WTC11 (cell line): ENCODE results near the gene CFDP1. TPM values are rescaled to one million over a fixed set of nuclear protein-coding genes. Genes with fewer than 3 reads are reported as not detected.

Experiments
- ATAC-seq: fragments of 200-7000 bp; cut with Tn5 transposase; 2 replicates; pipeline ENCODE4 v1.10.0; 2021; ENCODE audit warnings: mild to moderate bottlenecking, moderate library complexity
- CTCF ChIA-PET: fragments of 300-600 bp; sonication (Branson Sonifier 250); formaldehyde crosslinking; loops from one replicate; lab custom pipeline; 2021; ENCODE audit warnings: antibody characterized with exemption; lab: Charles Lee
- POLR2A ChIA-PET: fragments of 350-600 bp; sonication (Branson Sonifier 250); formaldehyde crosslinking; loops from one replicate; lab custom pipeline; 2021; ENCODE audit warnings: antibody characterized with exemption; lab: Charles Lee
- DNase-seq: peaks from one replicate; pipeline ENCODE4 v3.0.0; 2021; ENCODE audit warnings: low spot score
- H3K27ac Mint-ChIP-seq: 2 replicates; pipeline ENCODE4 v1.8.0; 2021; ENCODE audit warnings: mixed read lengths
- H3K27me3 Mint-ChIP-seq: 2 replicates; pipeline ENCODE4 v1.8.0; 2021; ENCODE audit warnings: low read depth, mild to moderate bottlenecking, moderate library complexity, mixed read lengths
- H3K36me3 Mint-ChIP-seq: 2 replicates; pipeline ENCODE4 v1.8.0; 2021; ENCODE audit warnings: mixed read lengths
- H3K4me1 Mint-ChIP-seq: 2 replicates; pipeline ENCODE4 v1.8.0; 2022; ENCODE audit warnings: mixed read lengths
- H3K4me3 Mint-ChIP-seq: 2 replicates; pipeline ENCODE4 v1.8.0; 2021; ENCODE audit warnings: mild to moderate bottlenecking, moderate library complexity, mixed read lengths
- H3K9me3 Mint-ChIP-seq: 2 replicates; pipeline ENCODE4 v1.8.0; 2021; ENCODE audit warnings: mixed read lengths
- ATF2 ChIP-seq: sonication (generic); formaldehyde crosslinking; IDR thresholded peaks from 2 replicates; pipeline ENCODE4 v1.8.1; 2022; ENCODE audit warnings: low read depth, missing genetic modification reagents, borderline replicate concordance
- E2F4 ChIP-seq: sonication (generic); formaldehyde crosslinking; IDR thresholded peaks from 2 replicates; pipeline ENCODE4 v1.8.1; 2022; ENCODE audit warnings: low read depth, mild to moderate bottlenecking, moderate library complexity, missing genetic modification reagents, borderline replicate concordance
- E2F5 ChIP-seq: sonication (generic); formaldehyde crosslinking; IDR thresholded peaks from 2 replicates; pipeline ENCODE4 v1.8.1; 2022; ENCODE audit warnings: mild to moderate bottlenecking, moderate library complexity, missing genetic modification reagents
- ESRRA ChIP-seq: sonication (generic); formaldehyde crosslinking; IDR thresholded peaks from 2 replicates; pipeline ENCODE4 v1.8.1; 2022; ENCODE audit warnings: mild to moderate bottlenecking, missing genetic modification reagents, borderline replicate concordance
- FOXK1 ChIP-seq: sonication (generic); formaldehyde crosslinking; IDR thresholded peaks from 2 replicates; pipeline ENCODE4 v1.8.0; 2022; ENCODE audit warnings: mild to moderate bottlenecking, moderate library complexity, missing genetic modification reagents
- HMGA2 ChIP-seq: fragments of 250-450 bp; sonication (Bioruptor Pico); IDR thresholded peaks from 2 replicates; pipeline ENCODE4 v1.4.0; 2021; ENCODE audit warnings: mild to moderate bottlenecking, moderate library complexity
- JAZF1 ChIP-seq: fragments of 250-450 bp; sonication (Bioruptor Pico); IDR thresholded peaks from 2 replicates; pipeline ENCODE4 v1.9.0; 2021; ENCODE audit warnings: moderate library complexity, mild to moderate bottlenecking, inconsistent platforms
- MXD4 ChIP-seq: fragments of 250-450 bp; sonication (Bioruptor Pico); IDR thresholded peaks from 2 replicates; pipeline ENCODE4 v1.8.0; 2021; ENCODE audit warnings: mild to moderate bottlenecking, moderate library complexity, borderline replicate concordance
- NFYB ChIP-seq: sonication (generic); formaldehyde crosslinking; conservative IDR thresholded peaks from 2 replicates; pipeline ENCODE4 v1.8.0; 2022; ENCODE audit warnings: low read depth, missing genetic modification reagents
- NR2C2 ChIP-seq: sonication (generic); formaldehyde crosslinking; IDR thresholded peaks from 2 replicates; pipeline ENCODE4 v1.8.0; 2022; ENCODE audit warnings: mild to moderate bottlenecking, missing genetic modification reagents
- NR3C1 ChIP-seq: sonication (generic); formaldehyde crosslinking; conservative IDR thresholded peaks from 2 replicates; pipeline ENCODE4 v1.8.1; 2023; ENCODE audit warnings: low read depth, mild to moderate bottlenecking, missing genetic modification reagents
- OVOL2 ChIP-seq: fragments of 250-450 bp; sonication (Bioruptor Pico); IDR thresholded peaks from 2 replicates; pipeline ENCODE4 v1.9.0; 2021; ENCODE audit warnings: mild to moderate bottlenecking, borderline replicate concordance
- PRDM15 ChIP-seq: sonication (generic); formaldehyde crosslinking; IDR thresholded peaks from 2 replicates; pipeline ENCODE4 v1.8.0; 2022; ENCODE audit warnings: missing genetic modification reagents
- PRRX2 ChIP-seq: fragments of 250-450 bp; sonication (Bioruptor Pico); IDR thresholded peaks from 2 replicates; pipeline ENCODE4 v1.8.0; 2021; ENCODE audit warnings: mild to moderate bottlenecking
- RORB ChIP-seq: fragments of 250-450 bp; sonication (Bioruptor Pico); IDR thresholded peaks from 2 replicates; pipeline ENCODE4 v1.9.0; 2021; ENCODE audit warnings: mild to moderate bottlenecking
- SMAD3 ChIP-seq: sonication (generic); formaldehyde crosslinking; IDR thresholded peaks from 2 replicates; pipeline ENCODE4 v1.8.0; 2022; ENCODE audit warnings: missing genetic modification reagents, mild to moderate bottlenecking, borderline replicate concordance
- TCF7 ChIP-seq: sonication (generic); formaldehyde crosslinking; IDR thresholded peaks from 2 replicates; pipeline ENCODE4 v1.8.0; 2022; ENCODE audit warnings: mild to moderate bottlenecking, low read depth, missing genetic modification reagents, moderate library complexity
- ZBTB21 ChIP-seq: sonication (generic); formaldehyde crosslinking; IDR thresholded peaks from 2 replicates; pipeline ENCODE4 v1.8.1; 2023; ENCODE audit warnings: mild to moderate bottlenecking, missing genetic modification reagents, borderline replicate concordance
- ZNF121 ChIP-seq: sonication (generic); formaldehyde crosslinking; IDR thresholded peaks from 2 replicates; pipeline ENCODE4 v1.8.0; 2023; ENCODE audit warnings: missing genetic modification reagents
- ZNF138 ChIP-seq: sonication (generic); formaldehyde crosslinking; conservative IDR thresholded peaks from 2 replicates; pipeline ENCODE4 v1.8.1; 2022; ENCODE audit warnings: mild to moderate bottlenecking, moderate library complexity, missing genetic modification reagents
- ZNF263 ChIP-seq: sonication (generic); formaldehyde crosslinking; IDR thresholded peaks from 2 replicates; pipeline ENCODE4 v1.8.1; 2022; ENCODE audit warnings: low read depth, mild to moderate bottlenecking, moderate library complexity, missing genetic modification reagents
- ZNF425 ChIP-seq: fragments of 250-450 bp; sonication (Bioruptor Pico); conservative IDR thresholded peaks from 2 replicates; pipeline ENCODE4 v1.9.0; 2021; ENCODE audit warnings: mild to moderate bottlenecking
- ZSCAN18 ChIP-seq: fragments of 250-450 bp; sonication (Bioruptor Pico); IDR thresholded peaks from 2 replicates; pipeline ENCODE4 v2.1.2; 2022; ENCODE audit warnings: mild to moderate bottlenecking, moderate library complexity
- total RNA-seq: library from RNA; stranded (reverse); gene quantifications from 3 replicates; pipeline ENCODE4 v1.2.3, GENCODE V29; 2021

The CFDP1 gene
- total RNA-seq, 1 experiment from 2014 or later = 79.2 TPM

GRCh38 chr16:75345711-75346110 lies 87.6 kb downstream of the CFDP1 start:
- no peaks in the 10 kb centered on the region for H3K9me3 Mint-ChIP-seq
- CTCF ChIA-PET = no interaction called here
- no peak for DNase-seq
- ATAC-seq = no peak
- H3K27ac Mint-ChIP-seq = no peak overlapping the region
- no peaks in the 10 kb centered on the region for H3K27me3 Mint-ChIP-seq
- no peak for TF ChIP-seq ZNF138
- no peak for TF ChIP-seq ZSCAN18 (CRISPR knock-in tag)
- TF ChIP-seq PRRX2 (CRISPR knock-in tag) = no peak
- TF ChIP-seq NFYB (CRISPR knock-in tag) = no peak
- H3K36me3 Mint-ChIP-seq = peaks cover 8% of the 10 kb centered on the region
- no peak overlapping the region for H3K4me3 Mint-ChIP-seq
- H3K4me1 Mint-ChIP-seq = peaks cover 23% of the 10 kb centered on the region
- POLR2A ChIA-PET = no interaction called here

GRCh38 chr16:75343941-75344340 lies 89.4 kb downstream of the CFDP1 start:
- peaks cover 27% of the 10 kb centered on the region for H3K4me1 Mint-ChIP-seq
- TF ChIP-seq JAZF1 (CRISPR knock-in tag) (no peak), RORB (no peak), ZNF121 (CRISPR knock-in tag) (no peak), MXD4 (no peak), ESRRA (CRISPR knock-in tag) (no peak), E2F4 (CRISPR knock-in tag) (no peak)
- ChIA-PET POLR2A (no interaction called here), CTCF (interaction anchor here (1.3 kb wide), 1 partner anchor 42 kb away, joined by 3 read pairs; no protein-coding TSS in a partner anchor)
- no peak overlapping the region for H3K27ac Mint-ChIP-seq
- H3K36me3 Mint-ChIP-seq = peaks cover 17% of the 10 kb centered on the region
- H3K27me3 Mint-ChIP-seq = no peaks in the 10 kb centered on the region
- DNase-seq (no peak), ATAC-seq (no peak)
- H3K4me3 Mint-ChIP-seq = no peak overlapping the region
- H3K9me3 Mint-ChIP-seq = no peaks in the 10 kb centered on the region

- Mint-ChIP-seq H3K27me3 (no peaks in the 10 kb centered on the region), H3K27ac (no peak overlapping the region), H3K36me3 (peaks cover 19% of the 10 kb centered on the region), H3K4me3 (no peak overlapping the region), H3K4me1 (peaks cover 27% of the 10 kb centered on the region), H3K9me3 (no peaks in the 10 kb centered on the region)
- POLR2A ChIA-PET = no interaction called here
- DNase-seq = no peak
- ATAC-seq = no peak
- CTCF ChIA-PET = interaction anchor here (1.5 kb wide), 1 partner anchor 144 kb away, joined by 4 read pairs; no protein-coding TSS in a partner anchor
- TF ChIP-seq TCF7 (no peak), E2F5 (CRISPR knock-in tag) (no peak), ATF2 (CRISPR knock-in tag) (no peak), FOXK1 (CRISPR knock-in tag) (no peak), NR3C1 (no peak), NR2C2 (CRISPR knock-in tag) (no peak), PRDM15 (CRISPR knock-in tag) (no peak), OVOL2 (no peak), HMGA2 (no peak), ZNF425 (CRISPR knock-in tag) (no peak), ZNF263 (CRISPR knock-in tag) (no peak), SMAD3 (no peak), ZBTB21 (CRISPR knock-in tag) (no peak)
Measured at GRCh38 chr16:75343286-75343685, 90.0 kb downstream of the CFDP1 start.
